Stimulated activated naive CD4-positive, alpha-beta T cell treated with Interleukin-2 at 50 U/mL for 16 hours (primary cell): ENCODE data around the gene ALDH1A3.

Source experiments
- DNase-seq: peaks from one replicate; lab custom pipeline; 2025; lab: John Stamatoyannopoulos, UW

The ALDH1A3 gene

DNA sequence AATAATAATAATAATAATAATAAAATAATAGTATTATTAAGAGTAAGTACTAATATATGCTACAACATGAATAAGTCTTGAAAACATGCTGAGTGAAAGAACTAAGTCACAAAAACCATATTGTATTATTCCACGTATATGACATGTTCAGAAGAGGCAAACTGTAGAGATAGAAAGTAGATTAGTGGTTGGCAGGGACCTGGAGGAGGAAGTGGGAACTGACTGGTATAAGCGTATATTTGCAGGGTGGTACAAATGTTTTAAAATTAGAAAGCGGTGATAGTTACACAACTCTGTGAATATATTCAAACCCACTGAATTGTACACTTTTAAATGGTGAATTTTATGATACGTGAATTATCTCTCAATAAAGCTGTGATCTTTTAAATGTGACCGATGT, 72.3 kb downstream of the ALDH1A3 start:
- no peak for DNase-seq

DNA sequence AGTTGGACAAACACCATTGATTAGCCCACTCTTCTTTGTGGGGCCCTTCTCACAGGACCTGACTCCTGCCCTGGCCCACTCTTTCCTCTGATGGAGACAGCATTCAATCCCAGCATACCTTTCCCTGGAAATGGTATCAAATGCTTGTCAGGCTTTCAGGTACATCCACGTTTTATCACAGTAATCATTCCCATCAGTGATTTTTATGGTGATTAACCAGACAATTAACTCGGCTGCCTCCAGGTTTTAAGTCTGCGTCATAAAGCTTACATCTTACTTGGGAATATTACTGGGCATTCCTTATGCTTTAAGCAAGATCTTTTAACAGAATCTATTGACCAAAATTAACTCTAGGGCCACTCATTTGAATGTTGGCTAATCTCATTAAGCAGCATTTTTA, 72.9 kb downstream of the ALDH1A3 start:
- DNase-seq: no peak

DNA sequence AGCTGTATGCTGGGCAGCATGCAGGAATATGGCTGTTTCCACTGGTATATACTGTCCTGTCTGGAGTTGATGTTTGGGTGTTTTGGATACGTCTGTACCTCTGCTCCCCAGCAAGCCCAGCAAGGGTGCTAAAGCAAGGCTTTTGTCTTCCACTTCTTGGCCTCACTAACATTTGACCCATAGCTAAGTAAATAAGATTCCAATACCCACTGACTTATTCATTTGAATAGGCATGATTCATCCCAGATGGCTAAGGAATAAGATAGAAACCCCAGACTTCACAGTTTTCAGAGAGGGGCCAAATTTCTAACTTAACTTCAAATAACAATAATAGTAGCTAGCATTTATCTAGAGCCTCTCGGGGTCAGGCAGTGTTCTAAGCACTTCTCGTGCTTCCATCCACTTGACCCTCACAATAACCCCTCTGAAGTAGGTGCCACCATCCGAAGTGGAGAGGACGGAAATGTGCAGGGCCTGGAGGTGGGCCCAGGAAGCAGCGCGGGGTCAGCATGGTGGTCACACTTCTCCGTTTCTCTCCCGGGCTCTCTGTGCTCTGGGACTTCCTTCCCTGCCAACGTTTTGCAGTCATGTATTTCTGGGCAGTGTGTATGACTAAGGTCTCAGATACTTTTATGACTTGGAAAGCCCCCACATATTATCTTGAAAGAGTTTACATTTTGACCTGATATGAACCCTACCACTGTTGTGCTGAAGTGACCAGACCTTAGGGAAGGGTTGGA, 78.9 kb downstream of the ALDH1A3 start:
- no peak for DNase-seq

GRCh38 chr15:100959066-100960050, 79.7 kb downstream of the ALDH1A3 start:
- DNase-seq: no peak
